ENCODE results near the gene CORO2A. TPM values are rescaled to one million over a fixed set of nuclear protein-coding genes. Genes with fewer than 3 reads are reported as not detected.

Gene CORO2A
- total and polyA plus RNA-seq, 2 of the 13 experiments (the other 11 are each of a cell fraction or from before 2014, with no cell fraction given): 14.4 to 15.3 TPM

GRCh38 chr9:98117984-98118639, 74.3 kb downstream of the CORO2A start (continued):
- TF ChIP-seq, protein P1, sequence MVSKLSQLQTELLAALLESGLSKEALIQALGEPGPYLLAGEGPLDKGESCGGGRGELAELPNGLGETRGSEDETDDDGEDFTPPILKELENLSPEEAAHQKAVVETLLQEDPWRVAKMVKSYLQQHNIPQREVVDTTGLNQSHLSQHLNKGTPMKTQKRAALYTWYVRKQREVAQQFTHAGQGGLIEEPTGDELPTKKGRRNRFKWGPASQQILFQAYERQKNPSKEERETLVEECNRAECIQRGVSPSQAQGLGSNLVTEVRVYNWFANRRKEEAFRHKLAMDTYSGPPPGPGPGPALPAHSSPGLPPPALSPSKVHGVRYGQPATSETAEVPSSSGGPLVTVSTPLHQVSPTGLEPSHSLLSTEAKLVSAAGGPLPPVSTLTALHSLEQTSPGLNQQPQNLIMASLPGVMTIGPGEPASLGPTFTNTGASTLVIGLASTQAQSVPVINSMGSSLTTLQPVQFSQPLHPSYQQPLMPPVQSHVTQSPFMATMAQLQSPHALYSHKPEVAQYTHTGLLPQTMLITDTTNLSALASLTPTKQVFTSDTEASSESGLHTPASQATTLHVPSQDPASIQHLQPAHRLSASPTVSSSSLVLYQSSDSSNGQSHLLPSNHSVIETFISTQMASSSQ (IDR thresholded peaks at IDR 0.05; ENCODE audit: low read depth): no peak
- TF ChIP-seq, protein P1 (CRISPR knock-in tag; IDR thresholded peaks at IDR 0.05; ENCODE audit: borderline replicate concordance): 0 out of 2 replicates have a peak, but pooled peaks have one; percentile 2
- TF ChIP-seq, protein P2, sequence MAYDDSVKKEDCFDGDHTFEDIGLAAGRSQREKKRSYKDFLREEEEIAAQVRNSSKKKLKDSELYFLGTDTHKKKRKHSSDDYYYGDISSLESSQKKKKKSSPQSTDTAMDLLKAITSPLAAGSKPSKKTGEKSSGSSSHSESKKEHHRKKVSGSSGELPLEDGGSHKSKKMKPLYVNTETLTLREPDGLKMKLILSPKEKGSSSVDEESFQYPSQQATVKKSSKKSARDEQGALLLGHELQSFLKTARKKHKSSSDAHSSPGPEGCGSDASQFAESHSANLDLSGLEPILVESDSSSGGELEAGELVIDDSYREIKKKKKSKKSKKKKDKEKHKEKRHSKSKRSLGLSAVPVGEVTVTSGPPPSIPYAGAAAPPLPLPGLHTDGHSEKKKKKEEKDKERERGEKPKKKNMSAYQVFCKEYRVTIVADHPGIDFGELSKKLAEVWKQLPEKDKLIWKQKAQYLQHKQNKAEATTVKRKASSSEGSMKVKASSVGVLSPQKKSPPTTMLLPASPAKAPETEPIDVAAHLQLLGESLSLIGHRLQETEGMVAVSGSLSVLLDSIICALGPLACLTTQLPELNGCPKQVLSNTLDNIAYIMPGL (CRISPR knock-in tag; IDR thresholded peaks at IDR 0.05; ENCODE audit: borderline replicate concordance in 1 of 2, low read depth in 1 of 2): peak in 1 of 2 experiments; percentile 25; a peak in 1 of 4 replicates
- TF ChIP-seq POLR2G (IDR thresholded peaks at IDR 0.05; ENCODE audit: low read depth, low read length): no peak
- TF ChIP-seq SP5 (CRISPR knock-in tag; IDR thresholded peaks at IDR 0.05; ENCODE audit: borderline replicate concordance, low read depth): peak; percentile 19
- TF ChIP-seq ESRRA (CRISPR knock-in tag; IDR thresholded peaks at IDR 0.05; ENCODE audit: low read depth): no peak; the same call in 1 of the 2 replicates
- TF ChIP-seq POLR2AphosphoS5 (IDR thresholded peaks at IDR 0.05; ENCODE audit: low read depth, low read length): 0 out of 2 replicates have a peak, but pooled peaks have one; percentile 24
- TF ChIP-seq SRSF4 (IDR thresholded peaks at IDR 0.05; ENCODE audit: low read depth, low read length, poor library complexity, severe bottlenecking): no peak
- no peak for TF ChIP-seq ZNF616 (CRISPR knock-in tag; IDR thresholded peaks at IDR 0.05; ENCODE audit: low read depth)
- TF ChIP-seq ZNF550 (CRISPR knock-in tag; IDR thresholded peaks at IDR 0.05; ENCODE audit: borderline replicate concordance): no peak
- TF ChIP-seq RXRB (CRISPR knock-in tag; IDR thresholded peaks at IDR 0.05; ENCODE audit: borderline replicate concordance): peak; percentile 57; the same call in 1 of the 2 replicates
- TF ChIP-seq ZNF792 (CRISPR knock-in tag; IDR thresholded peaks at IDR 0.05): 0 out of 2 replicates have a peak, but pooled peaks have one; percentile 40
- no peak for TF ChIP-seq ZNF276 (CRISPR knock-in tag; IDR thresholded peaks at IDR 0.05; ENCODE audit: low read depth)
- TF ChIP-seq MIER3 (CRISPR knock-in tag; IDR thresholded peaks at IDR 0.05; ENCODE audit: borderline replicate concordance): no peak
- no peak for TF ChIP-seq ZC3H4 (CRISPR knock-in tag; IDR thresholded peaks at IDR 0.05; ENCODE audit: borderline replicate concordance)
- 0 out of 2 replicates have a peak, but pooled peaks have one; percentile 18 for TF ChIP-seq SMC3 (IDR thresholded peaks at IDR 0.05; ENCODE audit: low read length)
- peak; percentile 35; the same call in 1 of the 2 replicates for TF ChIP-seq FOXP4 (CRISPR knock-in tag; IDR thresholded peaks at IDR 0.05)
- TF ChIP-seq ZBTB20 (CRISPR knock-in tag; IDR thresholded peaks at IDR 0.05; ENCODE audit: borderline replicate concordance, low read depth): 0 out of 2 replicates have a peak, but pooled peaks have one; percentile 7

Measured in HepG2 (cell line).